ENCODE results near the gene SLC15A4. TPM values are rescaled to one million over a fixed set of nuclear protein-coding genes. Genes with fewer than 3 reads are reported as not detected.

Gene SLC15A4
- total RNA-seq, 1 experiment from 2014 or later = 20.6 TPM

DNA sequence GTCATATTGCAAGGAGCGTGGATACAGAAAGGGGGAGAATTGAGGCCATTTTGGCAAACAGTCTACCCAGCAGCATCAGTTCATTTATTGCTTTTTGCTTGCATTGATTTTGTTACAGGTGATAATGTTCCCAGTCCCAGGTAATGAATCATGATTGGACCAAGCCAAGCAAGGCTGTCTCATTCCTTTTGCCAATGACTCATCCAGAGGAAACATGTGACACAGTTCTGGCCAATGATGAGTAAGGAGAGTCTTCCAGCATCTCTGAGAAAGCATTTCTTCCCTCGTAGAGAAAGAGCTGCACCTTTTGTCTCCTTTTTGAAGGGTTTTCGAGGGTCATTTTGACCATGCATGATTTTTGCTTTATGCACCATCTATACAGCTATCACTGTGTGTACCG, 68.2 kb downstream of the SLC15A4 start:
- no TSS peak for BruUV-seq (replicated peaks)
- H3K9ac ChIP-seq (ENCODE audit: low read length) = no peak overlapping the region
- intact Hi-C loops (cut with micrococcal nuclease) = no loop called here
- DNase-seq (ENCODE audit: low read depth, low spot score) = no peak
- ChIA-PET CTCF (no interaction called here), RAD21 (ENCODE audit: low non-redundant PET in 1 of 2, low total read pairs in 2 of 2, uncharacterized antibody in 2 of 2, unreplicated experiment in 2 of 2) (no interaction called here), POLR2A (no interaction called here)
- H3K36me3 ChIP-seq (ENCODE audit: control insufficient read depth in 1 of 2, insufficient read depth in 2 of 2, low read length in 2 of 2) = no peaks in the 10 kb centered on the region
- no peak overlapping the region for H3K4me2 ChIP-seq (ENCODE audit: low read length)
- H4K20me1 ChIP-seq (ENCODE audit: insufficient read depth) = no peaks in the 10 kb centered on the region
- H3K9me3 ChIP-seq (ENCODE audit: control insufficient read depth in 1 of 2, insufficient read depth in 1 of 2, low read depth in 1 of 2, low read length in 2 of 2) = no peaks in the 10 kb centered on the region
- H3K79me2 ChIP-seq (ENCODE audit: insufficient read depth, low read length) = no peaks in the 10 kb centered on the region
- no peaks in the 10 kb centered on the region for H3K9me2 ChIP-seq (ENCODE audit: insufficient read depth)
- H3K27me3 ChIP-seq (ENCODE audit: insufficient read depth, low read length) = 0 out of 2 replicates have a peak, but pooled peaks cover 3% of the 10 kb centered on the region
- no peak overlapping the region for H3K4me3 ChIP-seq (replicated peaks in 1 of 2; ENCODE audit: low read depth in 1 of 2, low read length in 2 of 2)
- no peak overlapping the region for H3K27ac ChIP-seq (ENCODE audit: low read depth, low read length)
- TF ChIP-seq YY1 (IDR thresholded peaks at IDR 0.05; ENCODE audit: extremely low read depth, insufficient replicate concordance, low read depth, low read length) = no peak
- no peak for TF ChIP-seq SP1 (IDR thresholded peaks at IDR 0.05; ENCODE audit: low read depth)
- no peak for TF ChIP-seq SIN3A (IDR thresholded peaks at IDR 0.05; ENCODE audit: low read depth)
- TF ChIP-seq, protein P1, sequence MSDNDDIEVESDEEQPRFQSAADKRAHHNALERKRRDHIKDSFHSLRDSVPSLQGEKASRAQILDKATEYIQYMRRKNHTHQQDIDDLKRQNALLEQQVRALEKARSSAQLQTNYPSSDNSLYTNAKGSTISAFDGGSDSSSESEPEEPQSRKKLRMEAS (IDR thresholded peaks at IDR 0.05) = no peak
- no peak for TF ChIP-seq SRF (IDR thresholded peaks at IDR 0.05; ENCODE audit: low read depth)
- TF ChIP-seq, protein P2, sequence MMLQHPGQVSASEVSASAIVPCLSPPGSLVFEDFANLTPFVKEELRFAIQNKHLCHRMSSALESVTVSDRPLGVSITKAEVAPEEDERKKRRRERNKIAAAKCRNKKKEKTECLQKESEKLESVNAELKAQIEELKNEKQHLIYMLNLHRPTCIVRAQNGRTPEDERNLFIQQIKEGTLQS (IDR thresholded peaks at IDR 0.05) = no peak
- no peak for TF ChIP-seq CBX3 (IDR thresholded peaks at IDR 0.05; ENCODE audit: low read depth)
- TF ChIP-seq, protein P3, sequence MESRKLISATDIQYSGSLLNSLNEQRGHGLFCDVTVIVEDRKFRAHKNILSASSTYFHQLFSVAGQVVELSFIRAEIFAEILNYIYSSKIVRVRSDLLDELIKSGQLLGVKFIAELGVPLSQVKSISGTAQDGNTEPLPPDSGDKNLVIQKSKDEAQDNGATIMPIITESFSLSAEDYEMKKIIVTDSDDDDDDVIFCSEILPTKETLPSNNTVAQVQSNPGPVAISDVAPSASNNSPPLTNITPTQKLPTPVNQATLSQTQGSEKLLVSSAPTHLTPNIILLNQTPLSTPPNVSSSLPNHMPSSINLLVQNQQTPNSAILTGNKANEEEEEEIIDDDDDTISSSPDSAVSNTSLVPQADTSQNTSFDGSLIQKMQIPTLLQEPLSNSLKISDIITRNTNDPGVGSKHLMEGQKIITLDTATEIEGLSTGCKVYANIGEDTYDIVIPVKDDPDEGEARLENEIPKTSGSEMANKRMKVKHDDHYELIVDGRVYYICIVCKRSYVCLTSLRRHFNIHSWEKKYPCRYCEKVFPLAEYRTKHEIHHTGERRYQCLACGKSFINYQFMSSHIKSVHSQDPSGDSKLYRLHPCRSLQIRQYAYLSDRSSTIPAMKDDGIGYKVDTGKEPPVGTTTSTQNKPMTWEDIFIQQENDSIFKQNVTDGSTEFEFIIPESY (IDR thresholded peaks at IDR 0.05; ENCODE audit: extremely low read depth, insufficient replicate concordance, low read length) = no peak
- TF ChIP-seq, protein P4, sequence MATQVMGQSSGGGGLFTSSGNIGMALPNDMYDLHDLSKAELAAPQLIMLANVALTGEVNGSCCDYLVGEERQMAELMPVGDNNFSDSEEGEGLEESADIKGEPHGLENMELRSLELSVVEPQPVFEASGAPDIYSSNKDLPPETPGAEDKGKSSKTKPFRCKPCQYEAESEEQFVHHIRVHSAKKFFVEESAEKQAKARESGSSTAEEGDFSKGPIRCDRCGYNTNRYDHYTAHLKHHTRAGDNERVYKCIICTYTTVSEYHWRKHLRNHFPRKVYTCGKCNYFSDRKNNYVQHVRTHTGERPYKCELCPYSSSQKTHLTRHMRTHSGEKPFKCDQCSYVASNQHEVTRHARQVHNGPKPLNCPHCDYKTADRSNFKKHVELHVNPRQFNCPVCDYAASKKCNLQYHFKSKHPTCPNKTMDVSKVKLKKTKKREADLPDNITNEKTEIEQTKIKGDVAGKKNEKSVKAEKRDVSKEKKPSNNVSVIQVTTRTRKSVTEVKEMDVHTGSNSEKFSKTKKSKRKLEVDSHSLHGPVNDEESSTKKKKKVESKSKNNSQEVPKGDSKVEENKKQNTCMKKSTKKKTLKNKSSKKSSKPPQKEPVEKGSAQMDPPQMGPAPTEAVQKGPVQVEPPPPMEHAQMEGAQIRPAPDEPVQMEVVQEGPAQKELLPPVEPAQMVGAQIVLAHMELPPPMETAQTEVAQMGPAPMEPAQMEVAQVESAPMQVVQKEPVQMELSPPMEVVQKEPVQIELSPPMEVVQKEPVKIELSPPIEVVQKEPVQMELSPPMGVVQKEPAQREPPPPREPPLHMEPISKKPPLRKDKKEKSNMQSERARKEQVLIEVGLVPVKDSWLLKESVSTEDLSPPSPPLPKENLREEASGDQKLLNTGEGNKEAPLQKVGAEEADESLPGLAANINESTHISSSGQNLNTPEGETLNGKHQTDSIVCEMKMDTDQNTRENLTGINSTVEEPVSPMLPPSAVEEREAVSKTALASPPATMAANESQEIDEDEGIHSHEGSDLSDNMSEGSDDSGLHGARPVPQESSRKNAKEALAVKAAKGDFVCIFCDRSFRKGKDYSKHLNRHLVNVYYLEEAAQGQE (IDR thresholded peaks at IDR 0.05; ENCODE audit: low read depth) = no peak
- no peak for TF ChIP-seq FOSL1 (IDR thresholded peaks at IDR 0.05; ENCODE audit: low read depth)
- TF ChIP-seq, protein P5, sequence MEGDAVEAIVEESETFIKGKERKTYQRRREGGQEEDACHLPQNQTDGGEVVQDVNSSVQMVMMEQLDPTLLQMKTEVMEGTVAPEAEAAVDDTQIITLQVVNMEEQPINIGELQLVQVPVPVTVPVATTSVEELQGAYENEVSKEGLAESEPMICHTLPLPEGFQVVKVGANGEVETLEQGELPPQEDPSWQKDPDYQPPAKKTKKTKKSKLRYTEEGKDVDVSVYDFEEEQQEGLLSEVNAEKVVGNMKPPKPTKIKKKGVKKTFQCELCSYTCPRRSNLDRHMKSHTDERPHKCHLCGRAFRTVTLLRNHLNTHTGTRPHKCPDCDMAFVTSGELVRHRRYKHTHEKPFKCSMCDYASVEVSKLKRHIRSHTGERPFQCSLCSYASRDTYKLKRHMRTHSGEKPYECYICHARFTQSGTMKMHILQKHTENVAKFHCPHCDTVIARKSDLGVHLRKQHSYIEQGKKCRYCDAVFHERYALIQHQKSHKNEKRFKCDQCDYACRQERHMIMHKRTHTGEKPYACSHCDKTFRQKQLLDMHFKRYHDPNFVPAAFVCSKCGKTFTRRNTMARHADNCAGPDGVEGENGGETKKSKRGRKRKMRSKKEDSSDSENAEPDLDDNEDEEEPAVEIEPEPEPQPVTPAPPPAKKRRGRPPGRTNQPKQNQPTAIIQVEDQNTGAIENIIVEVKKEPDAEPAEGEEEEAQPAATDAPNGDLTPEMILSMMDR (IDR thresholded peaks at IDR 0.05 in 2 of 3, conservative IDR thresholded peaks at IDR 0.05 in 1 of 3; ENCODE audit: borderline replicate concordance in 1 of 3, insufficient read depth in 1 of 3, low read depth in 2 of 3, low read length in 2 of 3) = no peak
- TF ChIP-seq TCF7L2 (IDR thresholded peaks at IDR 0.05; ENCODE audit: borderline replicate concordance, extremely low read depth, insufficient read depth, insufficient read length) = no peak
- TF ChIP-seq EZH2phosphoT487 (IDR thresholded peaks at IDR 0.05; ENCODE audit: borderline replicate concordance) = no peak
- TF ChIP-seq CEBPB (IDR thresholded peaks at IDR 0.05; ENCODE audit: low read depth) = no peak
- TF ChIP-seq RAD21 (IDR thresholded peaks at IDR 0.05; ENCODE audit: low read depth) = no peak
- no peak for TF ChIP-seq EGR1 (IDR thresholded peaks at IDR 0.05; ENCODE audit: low read depth)
- TF ChIP-seq POLR2A (IDR thresholded peaks at IDR 0.05; ENCODE audit: borderline replicate concordance, extremely low read depth, insufficient read depth, insufficient read length) = no peak
- TF ChIP-seq ELF1 (IDR thresholded peaks at IDR 0.05; ENCODE audit: borderline replicate concordance, low read depth) = no peak
- no peak for TF ChIP-seq ZNF274 (IDR thresholded peaks at IDR 0.05; ENCODE audit: low read depth, low read length)
- no peak for ATAC-seq
- no peak overlapping the region for H2AFZ ChIP-seq (ENCODE audit: low read depth, low read length, poor library complexity, severe bottlenecking)
- no peaks in the 10 kb centered on the region for H3K4me1 ChIP-seq (ENCODE audit: control insufficient read depth in 1 of 2, insufficient read depth in 2 of 2, low read length in 2 of 2)
